Middle frontal gyrus (tissue), 1 donor: ENCODE results near the gene GOPC.

Experiments used
- DNase-seq: peaks from one replicate; pipeline ENCODE4 v3.0.0-alpha.2; 2015; ENCODE audit warnings: low spot score; ENCODE audit errors: extremely low spot score

GOPC gene

DNA sequence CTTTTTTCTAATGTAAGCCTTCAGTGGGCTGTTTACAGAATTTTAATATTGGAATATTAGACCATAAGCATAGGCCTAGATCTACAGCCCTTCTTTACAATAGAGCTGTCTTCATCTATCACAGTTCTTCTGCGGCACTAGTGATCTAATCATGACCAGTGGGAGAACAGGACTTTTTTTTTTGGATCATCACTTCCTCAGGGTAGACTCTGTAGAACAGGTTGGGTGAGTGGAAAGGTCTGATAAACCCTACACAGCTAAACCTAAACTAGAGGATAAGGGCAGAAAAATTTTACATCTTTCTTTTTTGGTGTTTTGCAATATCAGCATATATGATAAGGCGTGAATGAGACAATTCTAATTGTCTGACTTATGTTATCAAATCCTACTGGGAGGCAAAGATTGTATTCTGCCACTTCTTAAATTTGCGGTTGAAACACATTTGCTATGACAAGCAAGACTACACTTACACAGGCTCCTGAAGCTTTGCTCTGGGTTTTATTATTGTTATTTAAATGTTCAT lies 52.2 kb downstream of the GOPC start:
- DNase-seq: no peak

DNA sequence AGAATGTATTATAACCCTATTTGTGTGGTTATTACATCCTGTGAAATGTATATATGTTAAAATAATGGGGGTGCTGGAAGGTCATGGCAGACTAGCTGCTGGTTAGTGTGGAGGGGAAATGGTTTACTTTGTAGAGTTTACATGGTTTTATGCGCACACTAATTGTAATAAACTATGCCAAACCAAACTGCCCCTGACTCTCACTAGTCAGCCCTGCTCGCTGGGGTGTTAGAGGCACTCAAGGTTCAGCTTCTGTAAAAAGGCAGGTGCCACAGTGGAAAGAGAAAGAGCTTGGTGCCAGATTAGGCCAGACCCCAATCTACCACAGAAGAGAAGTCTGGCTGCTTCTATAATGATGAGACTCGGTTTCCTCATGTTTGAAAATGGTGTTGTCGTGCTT lies 52.7 kb downstream of the GOPC start:
- no peak for DNase-seq

- DNase-seq: no peak
Measured at GRCh38 chr6:117548797-117549301, 53.5 kb downstream of the GOPC start.

DNA sequence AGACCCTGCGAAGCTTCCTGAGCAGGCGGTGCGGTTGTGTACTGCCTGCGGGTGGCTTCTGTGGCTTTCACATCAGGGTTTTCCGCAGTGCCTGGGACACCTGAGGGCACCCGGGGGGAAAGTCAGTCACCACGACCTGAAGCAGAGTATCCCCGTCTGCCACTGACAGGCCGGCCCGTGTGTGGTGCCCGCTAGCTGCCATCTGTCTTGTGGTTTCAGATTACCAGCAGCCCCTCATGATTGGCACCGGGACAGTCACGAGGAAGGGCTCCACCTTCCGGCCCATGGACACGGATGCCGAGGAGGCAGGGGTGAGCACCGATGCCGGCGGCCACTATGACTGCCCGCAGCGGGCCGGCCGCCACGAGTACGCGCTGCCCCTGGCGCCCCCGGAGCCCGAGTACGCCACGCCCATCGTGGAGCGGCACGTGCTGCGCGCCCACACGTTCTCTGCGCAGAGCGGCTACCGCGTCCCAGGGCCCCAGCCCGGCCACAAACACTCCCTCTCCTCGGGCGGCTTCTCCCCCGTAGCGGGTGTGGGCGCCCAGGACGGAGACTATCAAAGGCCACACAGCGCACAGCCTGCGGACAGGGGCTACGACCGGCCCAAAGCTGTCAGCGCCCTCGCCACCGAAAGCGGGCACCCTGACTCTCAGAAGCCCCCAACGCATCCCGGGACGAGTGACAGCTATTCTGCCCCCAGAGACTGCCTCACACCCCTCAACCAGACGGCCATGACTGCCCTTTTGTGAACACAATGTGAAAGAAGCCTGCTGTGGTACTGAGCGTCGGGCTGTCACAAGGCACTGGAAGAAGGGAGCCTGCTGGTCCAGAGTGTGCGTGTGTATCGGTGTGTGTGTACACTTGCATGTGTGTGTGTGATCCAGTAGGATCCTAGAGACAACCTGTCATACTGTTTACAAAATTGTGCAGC lies 54.4 kb downstream of the GOPC start:
- DNase-seq: no peak

DNA sequence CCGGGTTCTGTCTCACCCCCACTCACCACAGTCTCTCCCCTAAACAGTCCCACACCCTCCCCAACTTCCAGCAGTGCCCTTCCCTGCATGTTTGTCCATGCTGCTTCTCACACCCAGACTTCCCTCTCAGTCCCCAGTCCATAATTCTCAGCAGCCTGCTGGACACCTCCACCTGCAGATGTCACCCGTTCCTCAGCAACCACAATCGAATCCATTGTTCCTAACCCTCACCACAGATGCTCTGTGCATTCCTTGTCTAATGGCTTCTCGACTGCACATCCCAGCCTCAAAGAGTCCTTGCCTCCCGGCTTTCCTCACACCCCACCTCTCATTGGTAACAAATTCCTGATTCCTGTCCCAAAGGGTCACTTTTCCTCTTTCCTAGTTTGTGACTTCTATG lies 55.6 kb downstream of the GOPC start:
- no peak for DNase-seq

DNA sequence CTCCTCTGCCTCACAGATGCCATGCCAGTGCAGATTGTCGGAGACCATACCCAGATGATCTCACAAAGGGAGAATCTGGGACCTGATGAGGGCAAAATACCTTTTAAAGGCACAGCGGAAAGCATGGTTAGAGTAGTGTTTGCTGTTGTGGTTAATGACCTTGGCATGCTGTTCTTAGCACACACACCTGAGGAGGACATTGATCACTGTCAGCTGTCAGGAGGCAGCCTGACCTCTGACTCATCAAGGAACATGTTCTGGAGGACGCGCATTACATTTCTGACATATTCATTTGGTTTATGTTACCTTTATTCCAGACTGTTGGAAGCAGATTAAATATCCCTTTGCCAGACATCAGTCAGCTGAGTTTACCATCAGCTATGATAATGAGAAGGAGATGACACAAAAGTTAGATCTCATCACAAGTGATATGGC lies 57.1 kb downstream of the GOPC start:
- DNase-seq: no peak

DNA sequence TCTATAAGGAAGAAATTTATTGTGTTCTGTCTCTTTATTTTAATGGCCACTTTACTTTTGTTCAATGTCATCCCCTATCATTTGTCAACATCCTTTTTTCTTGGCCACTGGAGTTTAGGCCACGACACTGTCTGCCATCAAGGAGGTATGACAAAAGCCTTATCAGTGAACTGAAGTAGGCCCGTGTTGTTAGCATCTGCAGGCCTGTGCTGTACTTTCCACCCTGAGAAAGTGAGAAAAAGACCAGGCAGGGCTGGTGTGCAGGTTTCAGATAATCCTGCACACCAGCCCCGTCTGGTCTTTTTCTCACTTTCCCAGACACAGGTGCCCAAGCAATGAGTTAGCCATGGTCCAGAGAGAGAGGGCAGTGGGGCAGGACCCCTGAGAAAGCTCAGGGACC lies 57.6 kb downstream of the GOPC start:
- DNase-seq: no peak

DNA sequence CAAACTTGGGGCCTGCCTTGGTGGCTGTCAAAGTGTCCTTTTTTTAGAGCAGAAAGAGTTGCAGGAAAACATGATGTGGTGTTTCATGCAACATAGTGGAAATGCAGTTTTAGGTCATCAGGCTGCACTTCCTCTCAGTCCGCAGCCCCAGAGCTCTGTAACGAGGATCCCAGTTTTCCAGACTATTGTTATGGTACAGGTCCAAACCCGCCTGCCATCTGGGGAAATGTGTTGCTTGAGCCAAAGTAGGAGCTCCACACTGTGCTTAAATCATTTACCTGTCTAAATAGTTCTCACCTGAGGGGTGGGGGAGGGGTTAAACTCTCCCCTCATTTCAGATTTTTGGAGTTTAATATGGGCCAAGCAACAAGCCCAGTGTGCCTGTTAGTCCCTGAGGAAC lies 59.8 kb downstream of the GOPC start:
- no peak for DNase-seq

GRCh38 chr6:117540670-117541069 lies 61.6 kb downstream of the GOPC start:
- DNase-seq: no peak

GRCh38 chr6:117538615-117539014 lies 63.7 kb downstream of the GOPC start:
- no peak for DNase-seq

DNA sequence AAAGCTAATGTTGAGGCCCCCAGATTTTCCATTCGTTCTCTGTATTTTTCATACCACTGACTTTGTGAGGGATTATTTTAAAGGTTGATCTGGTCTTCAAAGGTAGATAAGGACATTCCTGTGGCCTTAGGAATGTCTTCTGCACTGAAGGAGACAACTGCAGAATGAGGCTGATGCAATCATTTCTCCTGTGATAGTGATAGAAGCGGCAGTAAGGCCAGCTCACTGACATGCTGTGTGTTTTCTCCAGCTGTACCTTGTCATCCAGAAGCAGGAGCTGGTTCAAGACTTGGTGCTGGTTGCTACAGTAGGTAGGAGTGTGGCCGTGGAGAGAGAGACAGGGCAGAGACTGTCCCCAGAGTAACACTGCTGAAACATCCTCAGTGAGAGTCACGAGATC lies 66.0 kb downstream of the GOPC start:
- DNase-seq: no peak

GRCh38 chr6:117534974-117535373 lies 67.3 kb downstream of the GOPC start:
- DNase-seq: no peak

- DNase-seq: no peak
Measured at GRCh38 chr6:117533775-117534174, 68.5 kb downstream of the GOPC start.

DNA sequence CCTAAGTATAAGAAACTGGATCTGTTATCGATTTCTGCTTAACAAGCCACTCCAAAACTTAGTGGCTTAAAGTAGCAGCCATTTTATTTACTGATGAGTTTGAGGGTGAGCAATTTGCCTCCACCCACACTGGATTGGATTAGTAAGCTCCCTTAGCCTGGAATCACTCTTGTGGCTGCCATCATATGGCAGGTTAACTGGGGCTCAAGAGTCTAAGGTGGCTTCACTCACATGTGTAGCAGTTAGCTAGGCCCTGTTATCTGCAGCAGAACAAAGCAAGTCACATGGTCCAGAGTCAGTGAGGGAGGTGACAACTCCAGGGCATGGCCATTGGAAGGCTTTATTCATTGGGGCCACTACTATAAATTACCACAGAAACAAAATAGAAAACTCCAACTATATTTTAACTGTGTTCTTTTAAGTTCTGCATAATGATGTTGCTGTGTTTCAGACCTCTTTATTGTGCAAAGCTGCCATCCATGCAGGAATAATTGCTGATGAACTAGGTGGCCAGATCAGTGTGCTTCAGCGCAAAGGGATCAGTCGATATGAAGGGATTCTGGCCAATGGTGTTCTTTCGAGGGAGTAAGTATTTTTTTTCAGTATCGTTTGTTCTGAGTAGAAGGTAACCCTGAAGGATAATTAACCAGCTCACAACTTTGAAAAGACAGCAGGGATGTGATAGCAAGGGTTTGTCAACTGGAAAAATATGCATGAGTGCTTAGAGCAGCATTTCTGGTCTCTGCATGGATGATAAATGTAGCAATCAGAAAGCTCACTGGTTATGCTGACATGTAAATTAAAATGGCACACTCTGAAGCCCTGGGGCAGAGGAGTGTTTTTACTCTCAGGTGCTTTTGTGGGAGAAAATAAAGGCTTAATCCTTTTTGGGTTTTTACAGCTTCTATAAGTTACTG lies 70.2 kb downstream of the GOPC start:
- no peak for DNase-seq

- no peak for DNase-seq
Measured at GRCh38 chr6:117531346-117531745, 71.0 kb downstream of the GOPC start.

DNA sequence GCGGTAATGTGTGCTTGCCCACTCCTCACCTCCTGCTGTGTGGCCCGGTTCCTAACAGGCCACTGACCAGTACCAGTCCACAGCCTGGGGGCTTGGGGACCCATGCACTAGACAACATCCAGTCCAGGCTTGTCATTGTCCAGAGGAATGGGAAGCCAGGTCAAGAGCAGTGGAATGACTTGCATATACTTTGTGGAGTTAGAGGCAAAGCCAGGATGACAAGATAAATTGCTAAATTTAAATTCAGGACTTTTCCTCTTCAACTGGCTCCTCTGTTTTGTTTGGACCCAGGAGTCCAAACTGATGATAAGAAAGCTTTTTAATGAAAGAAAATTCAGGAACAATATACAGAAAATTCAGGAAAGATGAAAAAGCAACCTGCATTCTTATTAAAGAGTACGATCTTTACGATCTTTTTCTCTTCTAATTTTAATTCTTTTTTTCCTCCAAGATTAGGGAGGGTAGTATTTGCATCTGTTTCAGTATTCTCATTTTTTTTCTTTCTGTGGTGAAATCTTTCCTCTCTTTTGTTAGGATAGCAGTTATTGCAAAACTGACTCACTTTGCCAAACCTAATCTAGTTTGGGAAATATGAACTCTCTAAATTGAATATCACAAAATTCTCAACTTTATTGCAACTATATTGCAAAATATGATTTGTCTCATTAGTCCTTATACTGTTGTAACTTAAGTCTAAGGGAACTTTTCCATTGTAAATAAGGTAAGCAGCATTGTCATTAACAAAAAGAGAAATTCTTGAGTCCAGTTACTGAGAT lies 71.7 kb downstream of the GOPC start:
- DNase-seq: no peak

DNA sequence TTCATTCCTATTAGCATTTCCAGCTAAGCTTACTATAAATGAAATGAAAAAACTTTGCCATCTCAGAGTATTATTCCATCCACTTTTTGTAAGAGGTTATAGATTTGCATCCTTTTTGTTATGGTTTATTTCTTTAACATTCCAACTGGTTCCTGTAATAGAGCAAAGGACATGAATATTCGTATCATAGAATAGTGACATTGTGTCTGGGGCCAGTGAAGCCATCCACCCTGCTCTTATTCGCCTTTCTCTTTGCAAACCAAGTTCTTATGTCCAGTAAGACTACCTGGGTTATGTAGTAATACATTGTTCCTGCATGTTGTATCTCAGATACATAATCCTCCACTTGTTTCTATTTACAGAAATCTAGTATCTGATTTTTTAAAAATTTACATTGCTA lies 76.7 kb downstream of the GOPC start:
- DNase-seq: no peak

DNA sequence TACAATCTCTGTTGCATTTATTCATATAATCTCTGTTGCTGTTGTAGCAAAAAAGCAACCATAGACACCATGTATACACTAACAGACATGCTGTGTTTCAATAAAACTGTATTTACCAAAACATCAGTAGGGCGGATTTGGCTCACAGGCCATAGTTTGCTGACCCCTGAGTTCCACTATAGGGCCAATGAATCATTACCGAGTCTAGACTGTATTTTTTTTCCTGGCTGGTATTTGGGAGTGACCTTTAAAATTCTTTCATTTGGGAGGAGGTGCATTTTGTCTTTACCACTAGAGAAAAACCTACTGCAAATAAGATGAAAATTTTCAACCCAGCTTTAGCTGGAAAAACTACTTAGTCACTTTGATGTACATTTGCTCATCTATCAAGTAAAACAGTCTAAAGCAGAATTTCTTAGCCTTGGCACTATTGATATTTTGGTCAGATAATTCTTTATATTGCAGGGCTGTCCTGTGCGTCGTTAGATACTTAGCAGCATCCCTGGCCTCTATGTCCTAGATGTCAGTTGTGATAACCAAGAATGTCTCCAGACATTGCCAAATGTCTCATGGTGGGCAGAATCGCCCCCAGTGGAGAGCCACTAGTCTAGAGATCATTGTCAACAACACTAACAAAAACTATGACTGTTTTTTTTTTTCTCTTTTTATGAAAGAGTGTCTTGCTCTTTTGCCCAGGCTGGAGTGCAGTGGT lies 80.4 kb downstream of the GOPC start:
- DNase-seq: no peak

DNA sequence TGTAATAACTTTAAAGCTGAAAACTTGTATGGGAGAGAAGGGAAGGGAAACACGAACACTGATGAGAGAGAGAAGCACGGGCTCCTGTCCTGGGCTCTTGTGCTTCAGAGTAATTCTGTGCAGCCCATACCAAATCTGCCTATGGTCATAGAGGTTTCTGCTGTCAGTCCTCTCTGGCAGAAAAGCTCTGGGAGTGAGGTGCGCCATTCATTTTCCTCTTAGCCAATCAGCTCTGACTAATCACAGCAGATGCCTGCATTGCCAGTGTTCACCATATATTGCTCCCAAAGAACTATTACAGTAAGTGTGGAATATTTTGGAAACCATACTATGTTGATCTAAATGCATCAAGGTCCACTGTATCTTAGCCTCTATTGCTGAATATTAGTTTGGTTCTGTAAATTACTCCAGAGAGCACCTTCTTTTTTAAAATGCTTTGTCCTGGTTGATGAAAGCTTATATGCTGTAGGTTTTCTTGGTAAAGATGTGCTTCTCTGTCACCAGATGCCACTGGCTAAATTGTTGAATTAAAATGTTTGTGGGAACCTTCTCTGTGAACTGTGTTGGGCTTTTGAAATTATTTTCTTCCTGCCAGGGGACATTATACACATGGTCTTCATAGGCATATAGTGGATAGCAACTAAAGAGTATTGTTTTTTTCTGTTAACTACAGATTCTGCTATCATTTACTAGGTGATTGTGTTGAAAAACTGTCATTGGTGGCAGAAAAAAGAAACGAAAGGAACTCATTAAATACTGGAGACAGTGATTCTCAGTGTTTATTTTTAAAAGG lies 81.5 kb downstream of the GOPC start:
- DNase-seq: no peak

DNA sequence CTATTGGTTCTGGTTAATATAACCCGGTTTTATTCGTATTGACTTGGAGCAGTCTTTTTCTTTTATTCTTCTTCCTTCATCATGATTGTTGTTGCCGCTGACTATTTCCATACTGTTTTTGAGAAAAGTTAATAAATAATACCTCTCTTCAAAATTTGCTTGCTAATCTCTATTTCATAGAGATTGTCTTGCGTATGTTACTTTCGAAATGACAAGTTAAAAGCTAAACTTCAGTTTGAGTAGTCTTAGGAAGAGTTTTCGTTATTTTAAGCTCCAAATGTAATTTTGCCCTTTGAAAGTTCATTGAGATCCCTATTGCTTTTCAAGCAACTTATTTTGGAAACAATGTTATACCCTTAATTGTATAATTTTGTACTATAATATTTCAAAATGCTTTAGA lies 83.4 kb downstream of the GOPC start:
- DNase-seq: no peak
